HG02610 (cell line): ENCODE results near the gene ADCY3.

Experiments used
- ATAC-seq: cut with Tn5 transposase; IDR thresholded peaks from one replicate; pipeline ENCODE4 v1.9.1; 2021; ENCODE audit warnings: mild to moderate bottlenecking, moderate library complexity; ENCODE audit not compliant: unreplicated experiment

Gene ADCY3

DNA sequence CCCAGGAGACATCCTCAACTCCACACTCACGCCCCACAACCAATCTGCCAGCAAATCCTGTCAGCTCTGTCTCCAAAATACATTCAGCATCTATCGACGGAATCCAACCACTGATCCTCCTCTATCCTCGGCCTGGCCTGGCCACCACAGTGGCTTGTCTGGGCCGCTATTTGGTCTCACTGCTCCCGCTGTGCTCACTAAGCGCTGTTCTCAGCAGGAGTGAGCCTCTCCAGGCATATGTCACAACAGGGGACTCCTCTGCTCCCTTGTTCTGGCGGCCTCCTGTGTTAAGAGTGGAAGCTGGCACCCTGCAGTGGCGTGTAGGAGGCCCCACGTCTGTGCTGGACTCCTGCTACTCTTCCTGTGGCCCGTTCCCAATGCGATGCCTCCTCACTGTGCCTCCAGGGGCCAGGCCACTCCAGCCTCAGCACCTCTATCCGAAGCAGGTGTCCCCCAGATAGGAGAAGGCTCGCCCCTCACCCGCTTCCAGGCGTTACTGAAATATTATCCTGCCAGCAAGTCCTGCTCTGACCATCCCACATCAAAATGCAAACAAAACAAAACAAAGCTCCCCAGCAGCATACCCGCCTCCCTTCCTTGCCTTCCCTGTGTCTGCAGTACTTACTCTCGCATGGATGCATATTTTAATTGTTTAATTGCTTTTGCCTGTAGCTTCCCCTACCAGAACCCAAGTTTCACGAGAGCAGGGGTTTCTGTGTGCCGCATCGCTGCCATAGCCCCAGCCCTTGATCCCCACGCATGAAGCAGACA is 86.9 kb downstream of the ADCY3 start:
- no peak for ATAC-seq

DNA sequence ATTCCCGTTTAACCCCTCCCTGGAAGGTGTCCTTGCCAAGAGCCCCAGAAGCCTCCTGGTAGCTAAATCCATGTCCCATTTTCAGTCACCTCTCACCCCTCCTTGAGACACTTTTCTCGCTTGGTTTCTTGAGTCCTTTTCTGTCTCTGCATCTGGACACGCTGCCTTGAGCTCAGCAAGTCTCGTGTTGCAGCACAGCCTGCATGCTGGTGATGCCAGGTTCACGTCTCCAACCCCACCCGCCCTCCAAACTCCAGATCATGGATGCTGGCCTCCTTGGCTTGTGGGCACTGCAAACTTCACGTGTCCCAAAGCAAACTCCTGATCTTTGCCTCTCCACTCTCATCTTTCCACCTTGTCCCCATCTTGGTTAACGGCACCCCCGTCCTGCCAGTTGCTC is 87.5 kb downstream of the ADCY3 start:
- no peak for ATAC-seq

DNA sequence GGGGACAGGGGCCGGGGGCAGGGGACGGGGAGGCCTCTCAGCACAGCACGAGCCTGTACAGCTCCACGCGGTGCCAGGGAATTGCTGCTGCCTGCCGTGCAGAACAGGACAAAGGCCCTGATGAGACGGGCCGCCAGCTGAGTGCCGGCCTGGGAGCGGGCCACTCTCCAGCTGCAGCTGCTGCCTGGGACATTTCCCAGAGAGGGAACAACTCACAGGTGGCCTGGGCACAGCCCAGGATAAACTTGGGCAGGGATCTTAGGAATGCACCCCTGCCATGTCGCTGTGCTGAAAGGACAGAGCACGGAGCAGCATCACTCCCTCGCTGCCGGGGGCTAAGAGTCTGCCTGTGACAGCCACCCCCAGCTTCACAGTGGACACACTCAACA is 88.0 kb downstream of the ADCY3 start:
- ATAC-seq, result no peak

DNA sequence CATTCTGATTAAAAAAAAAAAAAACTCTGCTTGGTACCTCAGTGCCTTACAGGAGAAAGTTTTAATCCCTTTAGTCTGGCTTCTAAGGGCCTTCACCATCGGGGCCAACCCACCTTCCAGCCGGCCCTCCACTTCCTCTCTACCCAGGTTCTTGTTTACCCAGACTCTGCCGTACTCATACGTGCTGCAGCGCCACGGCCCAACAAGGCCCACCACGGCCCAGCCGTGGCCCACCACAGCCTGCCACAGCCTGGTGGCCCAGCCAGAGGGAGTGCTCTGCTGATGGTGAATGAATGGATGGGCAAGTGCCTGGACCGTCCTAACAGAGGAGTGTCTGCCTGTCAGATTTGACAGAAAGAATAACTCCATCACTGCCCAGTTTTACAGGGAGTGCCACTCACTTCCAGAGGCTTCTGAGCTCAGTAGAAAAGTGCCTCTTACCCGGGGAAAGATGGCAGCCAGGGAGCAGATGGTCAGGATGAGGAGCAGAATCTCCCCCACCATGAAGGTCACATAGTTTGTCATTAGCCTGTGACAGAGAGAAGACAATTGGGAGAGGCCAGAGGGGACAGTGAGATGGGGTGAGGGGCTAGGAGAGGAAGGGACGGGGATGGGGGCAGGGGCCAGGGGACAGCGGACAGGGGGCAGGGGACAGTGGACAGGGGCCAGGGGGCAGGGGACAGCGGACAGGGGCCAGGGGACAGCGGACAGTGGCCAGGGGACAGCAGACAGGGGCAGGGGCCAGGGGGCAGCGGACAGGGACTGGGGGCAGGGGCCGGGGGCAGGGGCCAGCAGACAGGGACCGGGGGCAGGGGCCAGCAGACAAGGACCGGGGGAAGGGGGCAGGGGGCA is 88.6 kb downstream of the ADCY3 start:
- ATAC-seq, result no peak

GRCh38 chr2:24830786-24831185 is 89.3 kb downstream of the ADCY3 start:
- no peak for ATAC-seq

DNA sequence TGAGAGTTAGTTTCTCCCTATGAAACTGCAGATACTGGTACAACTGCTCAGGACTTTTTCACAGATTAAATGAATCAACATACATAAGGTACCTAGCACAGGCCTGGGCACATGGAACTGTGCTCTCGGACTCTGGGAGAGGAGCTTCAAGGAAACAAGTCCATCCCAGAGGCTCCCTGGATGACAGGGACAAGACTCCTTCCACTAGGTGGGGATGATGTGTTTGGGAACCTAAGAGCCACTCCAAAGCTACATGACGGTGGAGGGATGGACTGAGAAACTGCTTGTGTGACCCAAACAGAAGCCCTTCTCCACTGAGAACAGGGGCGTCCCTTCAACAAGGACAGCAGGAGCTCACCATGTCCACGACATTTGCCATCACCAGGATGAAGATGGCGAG is 89.7 kb downstream of the ADCY3 start:
- ATAC-seq, result no peak

DNA sequence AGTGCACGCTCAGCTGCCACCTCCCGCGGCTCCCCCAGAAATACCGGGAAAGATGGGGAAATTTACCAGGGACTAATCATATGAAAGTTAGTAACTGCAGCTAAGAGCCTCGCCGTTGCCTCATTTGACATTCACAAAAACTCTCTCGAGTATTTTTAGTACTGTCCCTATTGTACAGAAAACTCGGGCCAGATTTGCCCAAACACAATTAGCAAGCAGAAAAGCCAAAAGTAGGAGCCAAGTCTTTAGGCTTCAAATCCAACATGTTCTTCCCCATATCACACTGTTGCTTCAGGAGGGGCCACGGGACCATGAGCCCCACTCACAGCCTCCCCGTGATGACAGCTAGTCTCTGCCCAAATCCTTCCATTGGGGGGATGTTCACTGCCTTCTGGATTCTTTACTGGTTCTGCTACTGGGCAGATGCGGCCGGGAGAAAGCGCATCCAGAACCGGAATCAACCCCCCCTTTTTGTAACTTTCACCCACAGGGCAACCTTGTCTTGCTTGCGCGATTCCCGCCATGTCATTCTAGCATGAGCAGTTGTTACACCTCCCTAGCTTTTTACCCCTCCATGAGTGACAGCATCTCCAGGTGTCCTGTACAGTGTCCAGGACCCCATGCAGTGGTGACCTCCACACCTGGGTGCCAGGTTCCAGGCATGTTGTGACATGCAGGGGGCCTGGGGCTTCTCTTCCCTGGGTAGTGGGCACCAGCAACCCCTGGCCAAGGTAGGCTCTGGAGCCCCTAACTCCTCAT is 91.6 kb downstream of the ADCY3 start:
- ATAC-seq, result no peak

- peak; percentile 74 for ATAC-seq
Measured at GRCh38 chr2:24827321-24828237, 92.5 kb downstream of the ADCY3 start.

DNA sequence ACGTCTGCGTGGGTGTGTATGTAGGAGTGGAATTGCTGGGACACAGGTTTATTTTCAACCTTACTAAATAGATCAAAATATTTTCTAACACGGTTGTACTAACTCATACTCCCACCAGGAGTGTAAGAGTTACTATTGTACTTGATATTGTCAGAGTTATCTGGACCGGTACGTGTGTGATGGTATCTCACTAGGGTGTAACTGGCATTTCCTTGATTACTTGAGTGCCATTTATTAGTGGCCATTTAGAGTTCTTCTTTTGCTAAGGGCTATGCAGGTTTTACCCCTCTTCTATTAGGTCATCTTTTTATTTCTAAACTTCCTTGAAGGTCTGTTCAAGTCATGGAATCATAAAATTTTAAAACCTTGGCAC is 93.3 kb downstream of the ADCY3 start:
- ATAC-seq, result no peak

DNA sequence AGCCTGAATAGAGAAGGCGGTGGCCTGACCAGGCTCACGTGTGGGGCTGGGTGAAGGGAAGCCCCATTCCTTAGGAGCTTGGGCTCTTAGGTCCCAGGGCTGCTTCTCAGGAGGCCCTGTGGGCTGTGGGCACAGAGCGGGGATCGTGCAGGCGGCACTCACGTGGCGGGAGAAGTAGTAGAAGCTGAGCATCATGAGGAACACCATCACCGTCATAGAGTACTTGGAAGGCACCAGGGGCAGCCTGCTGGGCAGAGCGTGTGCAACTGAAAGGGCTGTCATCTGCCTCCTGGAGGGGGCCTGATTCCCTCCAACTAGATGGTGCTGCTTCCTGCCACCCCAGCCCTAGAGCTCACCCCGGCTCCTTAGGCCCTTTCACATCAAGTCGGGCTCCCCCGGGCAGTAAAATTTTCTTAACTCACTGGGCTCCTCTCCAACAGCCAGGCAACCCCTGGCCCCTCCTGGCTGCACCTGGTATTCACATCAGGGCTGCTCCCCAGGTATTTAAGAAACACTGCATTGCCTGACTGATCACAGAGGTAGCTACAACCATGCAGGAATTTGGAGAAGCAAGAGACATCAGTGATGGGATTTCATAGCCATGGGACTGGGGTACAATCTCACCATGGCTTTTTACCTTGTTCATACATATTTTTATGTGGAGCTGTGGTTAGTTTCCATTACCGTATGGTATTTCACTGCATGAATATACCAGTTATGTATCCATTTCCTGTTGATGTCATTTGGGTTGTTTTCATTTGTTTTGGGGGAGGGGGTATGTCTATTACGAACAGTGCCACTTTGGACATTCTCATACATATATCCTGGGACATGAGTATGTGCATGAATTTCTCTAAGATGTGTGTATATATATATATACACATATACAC is 93.9 kb downstream of the ADCY3 start:
- no peak for ATAC-seq

- no peak for ATAC-seq
Measured at GRCh38 chr2:24824966-24825882, 94.8 kb downstream of the ADCY3 start.

DNA sequence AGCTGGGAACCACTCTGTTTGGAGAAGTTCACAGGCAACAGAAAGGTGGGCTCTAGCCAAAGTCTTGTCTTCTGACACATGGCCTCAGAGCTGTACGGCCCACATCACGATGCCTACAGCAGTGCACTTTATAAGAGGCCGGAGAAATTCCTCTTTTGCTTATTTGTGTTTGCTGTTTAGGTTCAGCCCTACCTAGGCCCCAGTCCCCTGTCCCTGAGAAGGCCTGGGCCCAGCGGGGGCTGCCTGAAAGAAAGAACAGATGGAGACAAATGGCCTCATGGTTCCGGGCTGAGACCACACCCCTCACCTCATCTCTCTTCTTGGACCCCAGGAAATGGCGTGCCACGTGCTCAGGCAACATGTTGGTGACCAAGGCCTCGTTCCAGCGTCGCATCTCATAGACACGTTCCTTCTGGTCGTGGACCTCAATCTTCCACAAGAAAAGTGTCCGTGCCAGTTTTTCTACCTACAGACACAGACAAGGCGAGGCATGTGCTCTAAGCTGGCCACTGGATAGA is 95.9 kb downstream of the ADCY3 start:
- no peak for ATAC-seq

DNA sequence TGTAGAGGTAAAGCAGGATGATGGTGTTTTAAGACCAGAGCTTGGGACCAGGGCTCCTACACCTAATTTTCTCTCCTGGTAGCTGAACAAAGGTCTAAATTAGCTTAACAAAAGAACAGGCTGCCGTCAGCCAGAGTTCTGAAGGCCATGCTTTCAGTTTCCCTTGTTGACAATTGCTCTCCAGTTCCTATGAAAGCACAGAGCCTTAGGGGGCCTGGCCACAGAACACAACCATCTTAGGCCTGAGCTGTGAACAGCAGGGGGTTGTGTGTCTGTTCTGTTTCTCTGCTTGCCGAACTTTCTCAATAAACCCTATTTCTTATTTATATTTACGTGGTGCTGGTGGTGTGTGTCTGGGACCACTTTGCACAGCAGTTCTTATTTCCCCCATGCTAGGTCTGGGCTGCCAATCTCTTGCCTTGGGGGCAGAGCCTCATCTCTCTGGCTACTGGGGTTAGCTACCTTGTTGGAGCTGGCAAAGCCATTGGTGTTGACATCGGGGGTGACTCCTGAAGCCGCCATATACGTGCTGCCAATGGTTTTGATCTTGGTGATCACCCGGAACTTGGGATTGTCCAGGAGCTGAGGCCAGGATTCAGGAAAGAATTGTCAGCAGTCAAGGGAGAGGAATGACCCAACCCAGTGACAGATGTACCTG is 97.9 kb downstream of the ADCY3 start:
- ATAC-seq, result no peak

DNA sequence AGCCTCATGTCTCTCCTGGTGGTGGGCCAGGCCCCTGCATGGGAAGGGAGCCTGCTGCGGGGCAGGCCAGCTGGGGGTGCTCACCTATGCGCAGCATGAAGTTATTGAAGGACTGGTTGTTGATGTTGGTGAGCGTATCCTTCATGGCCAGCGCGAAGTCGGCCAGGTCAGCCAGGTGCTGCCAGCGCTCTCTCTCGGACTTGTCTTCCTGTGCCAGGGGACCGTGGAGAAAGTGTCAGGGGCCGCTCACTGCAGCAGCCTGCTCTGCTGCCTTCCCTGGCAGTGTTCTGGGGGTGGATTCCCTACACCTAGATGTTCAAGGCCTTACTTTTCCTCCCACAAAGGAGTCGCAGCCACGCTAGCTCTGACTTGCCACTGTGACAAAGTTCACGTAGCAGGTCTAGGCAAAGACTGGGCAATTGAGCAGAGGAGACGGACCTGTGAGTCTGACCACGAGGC is 98.6 kb downstream of the ADCY3 start:
- no peak for ATAC-seq

DNA sequence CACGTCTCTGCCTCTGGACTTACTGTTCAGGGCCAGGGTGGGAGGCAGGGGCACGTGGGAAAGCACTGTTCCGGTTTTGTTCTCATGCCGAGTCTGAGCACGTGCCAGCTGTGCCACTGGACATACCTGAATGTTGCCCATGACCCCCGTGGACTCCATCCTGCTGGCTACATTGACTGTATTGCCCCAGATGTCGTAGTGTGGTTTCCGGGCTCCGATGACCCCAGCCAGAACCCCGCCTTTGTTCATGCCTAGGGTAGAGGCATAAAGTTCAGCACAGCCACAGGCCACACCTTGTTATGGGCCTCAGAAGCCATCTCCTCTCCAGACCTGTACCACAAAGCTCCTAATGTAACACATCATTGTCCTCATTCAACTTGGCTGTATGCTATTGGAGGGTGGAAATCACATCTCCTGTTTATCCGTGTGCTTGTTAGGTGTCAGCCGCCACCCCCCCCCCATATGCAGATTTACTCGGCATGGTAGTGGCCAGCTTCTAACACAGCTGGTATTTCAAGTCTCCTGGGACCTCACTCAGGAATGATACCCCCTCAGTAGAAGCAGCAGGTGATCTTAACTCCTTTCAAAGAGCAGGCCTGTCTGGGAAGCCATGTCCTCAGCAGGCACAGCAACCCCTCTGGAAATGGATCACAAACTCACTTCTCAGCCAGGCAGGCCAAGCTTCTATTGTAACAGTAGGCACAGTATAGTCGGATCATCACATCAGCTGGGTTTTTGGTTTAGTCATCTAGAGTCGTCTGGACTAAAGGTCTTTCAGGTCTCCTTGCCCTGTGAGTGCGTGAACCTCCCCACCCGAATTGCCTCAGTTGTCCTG is 99.2 kb downstream of the ADCY3 start:
- ATAC-seq, result no peak

GRCh38 chr2:24820175-24820513 is 99.9 kb downstream of the ADCY3 start:
- no peak for ATAC-seq
